GM12801 (cell line): ENCODE results near the gene S100A3.

ENCODE experiments used
- CTCF ChIP-seq: IDR thresholded peaks from one replicate; pipeline ENCODE4 v1.5.1; 2011; ENCODE audit warnings: control low read depth; ENCODE audit not compliant: insufficient read length; ENCODE audit errors: extremely low read depth

Gene S100A3

GRCh38 chr1:153532769-153533599 lies 16.1 kb downstream of the S100A3 start:
- no peak for TF ChIP-seq CTCF

GRCh38 chr1:153532181-153532580 lies 16.9 kb downstream of the S100A3 start:
- TF ChIP-seq CTCF, result no peak

GRCh38 chr1:153531638-153532037 lies 17.4 kb downstream of the S100A3 start:
- TF ChIP-seq CTCF, result no peak

GRCh38 chr1:153527683-153528040 lies 21.4 kb downstream of the S100A3 start:
- TF ChIP-seq CTCF, result no peak

- no peak for TF ChIP-seq CTCF
These were observed 21.9 kb downstream of the S100A3 start for GRCh38 chr1:153527023-153527682.

- no peak for TF ChIP-seq CTCF
These were observed 22.9 kb downstream of the S100A3 start for GRCh38 chr1:153526132-153526543.

GRCh38 chr1:153525088-153525728 lies 23.9 kb downstream of the S100A3 start:
- no peak for TF ChIP-seq CTCF
